CD14-positive monocyte (primary cell): ENCODE results near the gene OR2T34. TPM values are rescaled to one million over a fixed set of nuclear protein-coding genes. Genes with fewer than 3 reads are reported as not detected.

Experiments used
- DNase-seq, 3 donors: peaks; one replicate each; pipeline ENCODE4 v3.0.0-alpha.2; 2011 to 2022
- H2AFZ ChIP-seq: 2 replicates; pipeline ENCODE4 v1.6.0; 2012; ENCODE audit warnings: mild to moderate bottlenecking, low read depth, low read length, inconsistent platforms; ENCODE audit not compliant: insufficient read depth, poor library complexity, severe bottlenecking
- H3K27ac ChIP-seq, 2 donors: 1 replicate in 1 of 2; 2 replicates in 1 of 2; pipeline ENCODE4 v1.5.1; 2012 to 2013; ENCODE audit warnings: low read length in 2 of 2, control low read depth in 1 of 2, inconsistent platforms in 1 of 2, low read depth in 1 of 2, mild to moderate bottlenecking in 1 of 2
- H3K27me3 ChIP-seq, 2 donors: one replicate each; pipeline versions ENCODE4 v1.6.0 to v1.6.1; 2011 to 2013; ENCODE audit warnings: low read length in 2 of 2; ENCODE audit not compliant: control insufficient read depth in 2 of 2, insufficient read depth in 2 of 2
- H3K36me3 ChIP-seq, 2 donors: replicated peaks in 1 of 2; 1 replicate in 1 of 2; 2 replicates in 1 of 2; pipeline versions ENCODE4 v1.5.1 to v1.6.1; 2012 to 2013; ENCODE audit warnings: low read length in 2 of 2, control low read depth in 1 of 2, inconsistent platforms in 1 of 2, mild to moderate bottlenecking in 1 of 2; ENCODE audit not compliant: insufficient read depth in 2 of 2, control insufficient read depth in 1 of 2
- H3K4me1 ChIP-seq, 2 donors: 1 replicate in 1 of 2; 2 replicates in 1 of 2; pipeline versions ENCODE4 v1.5.1 to v1.6.1; 2012 to 2013; ENCODE audit warnings: low read length in 2 of 2, control low read depth in 1 of 2, inconsistent platforms in 1 of 2, mild to moderate bottlenecking in 1 of 2, moderate library complexity in 1 of 2; ENCODE audit not compliant: insufficient read depth in 2 of 2, control insufficient read depth in 1 of 2
- H3K4me2 ChIP-seq: replicated peaks from 2 replicates; pipeline ENCODE3; 2012; ENCODE audit warnings: low read length, moderate library complexity, mild to moderate bottlenecking; ENCODE audit not compliant: poor library complexity, severe bottlenecking; ENCODE audit errors: extremely low read depth
- H3K4me3 ChIP-seq, 3 experiments: fragments of 200-600 bp in 1 of 3; sonication (generic) in 1 of 3; replicated peaks in 1 of 3; 1 replicate in 2 of 3; 2 replicates in 1 of 3; pipeline ENCODE4 v1.5.1; 2011 to 2013; ENCODE audit warnings: low read length in 3 of 3, mild to moderate bottlenecking in 3 of 3, control low read depth in 2 of 3, low read depth in 2 of 3, inconsistent platforms in 1 of 3, moderate library complexity in 1 of 3
- H3K79me2 ChIP-seq: 2 replicates; pipeline ENCODE4 v1.6.0; 2012; ENCODE audit warnings: mild to moderate bottlenecking, control low read depth, inconsistent platforms, low read length, moderate library complexity; ENCODE audit not compliant: insufficient read depth
- H3K9ac ChIP-seq: 2 replicates; pipeline ENCODE4 v1.6.0; 2017; ENCODE audit warnings: low read length, mild to moderate bottlenecking; ENCODE audit not compliant: insufficient read depth, poor library complexity, severe bottlenecking
- H3K9me3 ChIP-seq, 2 donors: replicated peaks in 1 of 2; 1 replicate in 1 of 2; 2 replicates in 1 of 2; pipeline versions ENCODE4 v1.5.1 to v1.6.1; 2012 to 2013; ENCODE audit warnings: low read length in 2 of 2, control low read depth in 1 of 2; ENCODE audit not compliant: control insufficient read depth in 1 of 2, insufficient read depth in 1 of 2
- H4K20me1 ChIP-seq: 2 replicates; pipeline ENCODE4 v1.6.0; 2012; ENCODE audit warnings: mild to moderate bottlenecking, low read length, control low read depth, moderate library complexity; ENCODE audit not compliant: insufficient read depth
- H3K27ac Mint-ChIP-seq, 7 donors: one replicate each; pipeline ENCODE4 v1.8.0; 2020; ENCODE audit warnings: mild to moderate bottlenecking in 7 of 7, mixed read lengths in 7 of 7, moderate library complexity in 6 of 7, inconsistent platforms in 2 of 7
- H3K27me3 Mint-ChIP-seq, 3 donors: one replicate each; pipeline ENCODE4 v1.8.0; 2021 to 2022; ENCODE audit warnings: low read depth in 3 of 3, mild to moderate bottlenecking in 3 of 3, mixed read lengths in 3 of 3, moderate library complexity in 3 of 3, inconsistent platforms in 1 of 3
- H3K36me3 Mint-ChIP-seq, 2 donors: one replicate each; pipeline ENCODE4 v1.8.0; 2020; ENCODE audit warnings: mixed read lengths in 2 of 2, inconsistent platforms in 1 of 2, mild to moderate bottlenecking in 1 of 2
- H3K4me1 Mint-ChIP-seq: one replicate; pipeline ENCODE4 v1.8.0; 2020; ENCODE audit warnings: mild to moderate bottlenecking, mixed read lengths
- H3K4me3 Mint-ChIP-seq, 2 donors: one replicate each; pipeline ENCODE4 v1.8.0; 2020; ENCODE audit warnings: mild to moderate bottlenecking in 2 of 2, mixed read lengths in 2 of 2, moderate library complexity in 1 of 2
- H3K9me3 Mint-ChIP-seq, 7 donors: one replicate each; pipeline ENCODE4 v1.8.0; 2020 to 2022; ENCODE audit warnings: mixed read lengths in 7 of 7, mild to moderate bottlenecking in 6 of 7, moderate library complexity in 6 of 7, inconsistent platforms in 2 of 7
- CTCF ChIP-seq: fragments of 200-600 bp; IDR thresholded peaks from one replicate; pipeline ENCODE4 v1.8.0; 2022; ENCODE audit warnings: antibody characterized with exemption, mild to moderate bottlenecking
- WGBS: methylation state at CpG from one replicate; pipeline ENCODE4 v1.1.5; 2013; ENCODE audit warnings: missing lambda C conversion rate; ENCODE audit not compliant: insufficient coverage; 5-methylcytosine and 5-hydroxymethylcytosine counted together
- intact Hi-C, 2 donors: fragments of 100-400 bp; cut with micrococcal nuclease; formaldehyde crosslinking; loops; one replicate each; pipeline versions ENCODE4 v1.15.0 to v1.15.1; 2023
- polyA plus RNA-seq, 3 donors: library from polyadenylated mRNA; depleted of rRNA in 1 of 3; unstranded in 2 of 3; stranded (reverse) in 1 of 3; fragments of 300-500 nt in 2 of 3; fragments of >200 nt in 1 of 3; fragmentation: Illumina TruSeq in 2 of 3; gene quantifications; 1 replicate in 2 of 3; 2 replicates in 1 of 3; pipeline ENCODE4 v1.2.3, GENCODE V29; 2012 to 2021

Gene OR2T34
- polyA plus RNA-seq, 3 donors, result not detected

GRCh38 chr1:248611883-248612414 lies 37.4 kb upstream of the OR2T34 start:
- Mint-ChIP-seq H3K36me3 (no peaks in the 10 kb centered on the region), H3K27ac (peak overlapping the region in 1 of 7 donors; percentile 71), H3K4me3 (no peak overlapping the region), H3K27me3 (peaks cover 0 to 4% (median 1%) of the 10 kb centered on the region in 3 donors), H3K9me3 (no peaks in the 10 kb centered on the region), H3K4me1 (peaks cover 2% of the 10 kb centered on the region)
- WGBS, result 80% methylated on average over 2 of the region's 4 CpGs
- Histone ChIP-seq H2AFZ (peak overlapping the region; percentile 37), H3K4me2 (no peak overlapping the region), H3K4me1 (no peaks in the 10 kb centered on the region), H3K79me2 (no peaks in the 10 kb centered on the region), H3K36me3 (no peaks in the 10 kb centered on the region), H3K9me3 (no peaks in the 10 kb centered on the region), H3K4me3 (no peak overlapping the region), H4K20me1 (no peaks in the 10 kb centered on the region), H3K27ac (no peak overlapping the region), H3K9ac (no peak overlapping the region), H3K27me3 (no peaks in the 10 kb centered on the region)
- DNase-seq, result no peak
- intact Hi-C loops, result no loop called here
- TF ChIP-seq CTCF, result no peak

GRCh38 chr1:248610301-248610700 lies 35.7 kb upstream of the OR2T34 start:
- no peaks in the 10 kb centered on the region for H3K79me2 ChIP-seq
- no peak overlapping the region for H2AFZ ChIP-seq
- no peak overlapping the region for H3K4me3 ChIP-seq
- DNase-seq, result no peak
- Mint-ChIP-seq H3K9me3 (no peaks in the 10 kb centered on the region), H3K36me3 (no peaks in the 10 kb centered on the region), H3K4me1 (peaks cover 2% of the 10 kb centered on the region), H3K4me3 (no peak overlapping the region), H3K27ac (no peak overlapping the region), H3K27me3 (peaks cover 0 to 4% (median 1%) of the 10 kb centered on the region in 3 donors)
- no peaks in the 10 kb centered on the region for H3K27me3 ChIP-seq
- H3K9ac ChIP-seq, result no peak overlapping the region
- TF ChIP-seq CTCF, result no peak
- H4K20me1 ChIP-seq, result no peaks in the 10 kb centered on the region
- no CpG with 5 or more reads among the region's 3 CpGs for WGBS
- H3K36me3 ChIP-seq, result no peaks in the 10 kb centered on the region
- H3K27ac ChIP-seq, result no peak overlapping the region
- no peaks in the 10 kb centered on the region for H3K4me1 ChIP-seq
- no peaks in the 10 kb centered on the region for H3K9me3 ChIP-seq
- H3K4me2 ChIP-seq, result no peak overlapping the region
- intact Hi-C loops, result no loop called here
